H9 (cell line): ENCODE measurements around the gene TUBB1. TPM values are rescaled to one million over a fixed set of nuclear protein-coding genes. Genes with fewer than 3 reads are reported as not detected.

Experiments used
- DNase-seq: peaks from one replicate; pipeline ENCODE4 v3.0.0-alpha.2; 2017
- H2AFZ ChIP-seq: one replicate; pipeline ENCODE4 v1.6.1; 2013; ENCODE audit warnings: mild to moderate bottlenecking, low read length, control low read depth, moderate library complexity
- H2AK5ac ChIP-seq: 2 replicates; pipeline ENCODE4 v1.6.1; 2013; ENCODE audit warnings: low read length, control low read depth, mixed read lengths; ENCODE audit not compliant: insufficient read length
- H2BK120ac ChIP-seq: one replicate; pipeline ENCODE4 v1.6.1; 2013; ENCODE audit warnings: low read depth, mild to moderate bottlenecking, low read length, control low read depth, inconsistent platforms; ENCODE audit not compliant: poor library complexity, severe bottlenecking
- H2BK12ac ChIP-seq: 2 replicates; pipeline ENCODE4 v1.6.1; 2013; ENCODE audit warnings: low read length, control low read depth, mixed read lengths, low read depth; ENCODE audit not compliant: insufficient read length
- H2BK15ac ChIP-seq: 2 replicates; pipeline ENCODE4 v1.6.1; 2013; ENCODE audit warnings: low read depth, low read length, control low read depth
- H2BK20ac ChIP-seq: one replicate; pipeline ENCODE4 v1.6.1; 2013; ENCODE audit warnings: low read depth, mild to moderate bottlenecking, low read length, control low read depth, inconsistent platforms; ENCODE audit not compliant: poor library complexity, severe bottlenecking
- H2BK5ac ChIP-seq: 2 replicates; pipeline ENCODE4 v1.6.1; 2013; ENCODE audit warnings: low read length, control low read depth, mixed read lengths; ENCODE audit not compliant: insufficient read length
- H3K14ac ChIP-seq: 2 replicates; pipeline ENCODE4 v1.6.1; 2013; ENCODE audit warnings: low read length, control low read depth; ENCODE audit not compliant: insufficient read depth
- H3K18ac ChIP-seq: 2 replicates; pipeline ENCODE4 v1.6.1; 2013; ENCODE audit warnings: low read depth, mild to moderate bottlenecking, mixed read lengths, low read length, control low read depth; ENCODE audit not compliant: insufficient read length
- H3K23ac ChIP-seq: 2 replicates; pipeline ENCODE4 v1.6.1; 2013; ENCODE audit warnings: low read length, control low read depth, mixed read lengths, low read depth; ENCODE audit not compliant: insufficient read length
- H3K23me2 ChIP-seq: 2 replicates; pipeline ENCODE4 v1.6.1; 2013; ENCODE audit warnings: low read depth, mild to moderate bottlenecking, mixed read lengths, low read length, control low read depth; ENCODE audit not compliant: insufficient read length, poor library complexity, severe bottlenecking
- H3K27ac ChIP-seq: 2 replicates; pipeline ENCODE4 v1.5.1; 2013; ENCODE audit warnings: low read length, control low read depth, mixed read lengths, low read depth; ENCODE audit not compliant: insufficient read length
- H3K27me3 ChIP-seq: 2 replicates; pipeline ENCODE4 v1.6.1; 2013; ENCODE audit warnings: low read length, control low read depth, inconsistent platforms; ENCODE audit not compliant: insufficient read depth
- H3K4ac ChIP-seq: 2 replicates; pipeline ENCODE4 v1.6.1; 2013; ENCODE audit warnings: low read depth, mild to moderate bottlenecking, control low read depth, inconsistent platforms, low read length, moderate library complexity
- H3K4me1 ChIP-seq: 2 replicates; pipeline ENCODE4 v1.6.1; 2013; ENCODE audit warnings: low read length, control low read depth, inconsistent platforms; ENCODE audit not compliant: insufficient read depth
- H3K4me2 ChIP-seq: 2 replicates; pipeline ENCODE4 v1.6.1; 2013; ENCODE audit warnings: low read length, control low read depth, mixed read lengths; ENCODE audit not compliant: insufficient read length, insufficient read depth
- H3K56ac ChIP-seq: 2 replicates; pipeline ENCODE4 v1.6.1; 2013; ENCODE audit warnings: low read depth, mild to moderate bottlenecking, mixed read lengths, low read length, control low read depth; ENCODE audit not compliant: insufficient read length
- H3K79me1 ChIP-seq: 2 replicates; pipeline ENCODE4 v1.6.1; 2013; ENCODE audit warnings: low read depth, mild to moderate bottlenecking, moderate library complexity, low read length, control low read depth, inconsistent platforms; ENCODE audit not compliant: insufficient read depth, poor library complexity, severe bottlenecking
- H3K79me2 ChIP-seq: 2 replicates; pipeline ENCODE4 v1.6.1; 2013; ENCODE audit warnings: low read length, control low read depth, inconsistent platforms; ENCODE audit not compliant: insufficient read depth
- H3K9ac ChIP-seq: 2 replicates; pipeline ENCODE4 v1.6.1; 2013; ENCODE audit warnings: low read length, control low read depth, mixed read lengths; ENCODE audit not compliant: insufficient read length; ENCODE audit errors: extremely low read depth
- H3K9me3 ChIP-seq: one replicate; pipeline ENCODE4 v1.6.1; 2013; ENCODE audit warnings: low read depth, low read length, inconsistent platforms; ENCODE audit not compliant: control insufficient read depth
- H3T11ph ChIP-seq: one replicate; pipeline ENCODE4 v1.6.1; 2013; ENCODE audit warnings: mild to moderate bottlenecking, low read length, control low read depth, inconsistent platforms
- H4K20me1 ChIP-seq: one replicate; pipeline ENCODE4 v1.6.1; 2013; ENCODE audit not compliant: control insufficient read depth, insufficient read length, insufficient read depth
- H4K5ac ChIP-seq: 2 replicates; pipeline ENCODE4 v1.6.1; 2013; ENCODE audit warnings: low read depth, mild to moderate bottlenecking, mixed read lengths, low read length, control low read depth; ENCODE audit not compliant: insufficient read length
- H4K8ac ChIP-seq: replicated peaks from 2 replicates; pipeline ENCODE4 v1.6.1; 2013; ENCODE audit warnings: low read length, control low read depth, mixed read lengths, low read depth; ENCODE audit not compliant: insufficient read length
- H4K91ac ChIP-seq: 2 replicates; pipeline ENCODE4 v1.6.1; 2013; ENCODE audit warnings: low read depth, mild to moderate bottlenecking, moderate library complexity, mixed read lengths, low read length, control low read depth; ENCODE audit not compliant: insufficient read length
- H3K27ac Mint-ChIP-seq, 3 experiments: 2 replicates in 2 of 3; 3 replicates in 1 of 3; pipeline ENCODE4 v1.8.0; 2020 to 2021; ENCODE audit warnings: mixed read lengths in 3 of 3, mild to moderate bottlenecking in 1 of 3, moderate library complexity in 1 of 3
- H3K27me3 Mint-ChIP-seq: 2 replicates; pipeline ENCODE4 v1.8.0; 2021; ENCODE audit warnings: low read depth, mild to moderate bottlenecking, moderate library complexity, mixed read lengths
- H3K36me3 Mint-ChIP-seq, 3 experiments: 2 replicates in 2 of 3; 3 replicates in 1 of 3; pipeline ENCODE4 v1.8.0; 2020 to 2021; ENCODE audit warnings: low read depth in 3 of 3, mixed read lengths in 3 of 3; ENCODE audit not compliant: insufficient read depth in 1 of 3
- H3K4me1 Mint-ChIP-seq, 2 experiments: 2 replicates each; pipeline ENCODE4 v1.8.0; 2020; ENCODE audit warnings: mixed read lengths in 2 of 2
- H3K4me3 Mint-ChIP-seq, 2 experiments: 2 replicates in 1 of 2; 3 replicates in 1 of 2; pipeline ENCODE4 v1.8.0; 2020 to 2021; ENCODE audit warnings: mild to moderate bottlenecking in 2 of 2, mixed read lengths in 2 of 2, moderate library complexity in 1 of 2
- H3K9me3 Mint-ChIP-seq, 2 experiments: 2 replicates in 1 of 2; 3 replicates in 1 of 2; pipeline ENCODE4 v1.8.0; 2020; ENCODE audit warnings: mild to moderate bottlenecking in 2 of 2, mixed read lengths in 2 of 2, moderate library complexity in 1 of 2
- CTCF ChIP-seq: fragments of 200-600 bp; sonication (generic); conservative IDR thresholded peaks from 3 replicates; pipeline ENCODE4 v1.8.0; 2021; ENCODE audit warnings: antibody characterized with exemption, mild to moderate bottlenecking
- WGBS: extraction: QIAGEN DNeasy Blood & Tissue Kit; methylation state at CpG from one replicate; pipeline ENCODE4 v1.1.7; 2013; ENCODE audit warnings: missing lambda C conversion rate, low lambda C conversion rate, mixed read lengths; ENCODE audit not compliant: insufficient read length; ENCODE audit errors: extremely low coverage; 5-methylcytosine and 5-hydroxymethylcytosine counted together
- total RNA-seq: library from RNA; stranded (reverse); gene quantifications from 2 replicates; pipeline ENCODE4 v1.2.1, GENCODE V29; 2021

Gene TUBB1
- total RNA-seq, 1 experiment from 2014 or later: not detected

GRCh38 chr20:58975353-58975752 lies 43.9 kb upstream of the TUBB1 start:
- no peak overlapping the region for H2BK15ac ChIP-seq
- no CpG with 5 or more reads among the region's 1 CpG for WGBS
- H3K27me3 Mint-ChIP-seq: peaks cover 14% of the 10 kb centered on the region
- no peak overlapping the region for H2BK5ac ChIP-seq
- no peak for DNase-seq
- no peak overlapping the region for H2AK5ac ChIP-seq
- no peak overlapping the region for H3K14ac ChIP-seq
- no peaks in the 10 kb centered on the region for H3K79me1 ChIP-seq
- H4K8ac ChIP-seq: no peak overlapping the region
- no peak overlapping the region for H4K5ac ChIP-seq
- no peak overlapping the region for H3K18ac ChIP-seq
- H3K27ac Mint-ChIP-seq: no peak overlapping the region
- H3K23me2 ChIP-seq: no peaks in the 10 kb centered on the region
- H3K4me1 Mint-ChIP-seq: peaks cover 13 to 15% of the 10 kb centered on the region in 2 experiments
- H3K4ac ChIP-seq: no peak overlapping the region
- H3K4me2 ChIP-seq: no peak overlapping the region
- no peak overlapping the region for H2BK20ac ChIP-seq
- no peak overlapping the region for H3T11ph ChIP-seq
- H3K9me3 ChIP-seq: no peaks in the 10 kb centered on the region
- peaks cover 4 to 8% of the 10 kb centered on the region in 2 experiments; a peak in 2 of 5 replicates for H3K9me3 Mint-ChIP-seq
- peaks cover 4% of the 10 kb centered on the region; the same call in 1 of the 2 replicates for H3K4me1 ChIP-seq
- H2BK12ac ChIP-seq: no peak overlapping the region
- no peak overlapping the region for H3K4me3 Mint-ChIP-seq
- no peak for TF ChIP-seq CTCF
- no peak overlapping the region for H2AFZ ChIP-seq
- H3K27me3 ChIP-seq: no peaks in the 10 kb centered on the region
- no peaks in the 10 kb centered on the region for H3K79me2 ChIP-seq
- no peak overlapping the region for H3K9ac ChIP-seq
- no peak overlapping the region for H3K27ac ChIP-seq
- H4K91ac ChIP-seq: no peak overlapping the region
- peaks cover 0 to 9% (median 0%) of the 10 kb centered on the region in 3 experiments; a peak in 2 of 7 replicates for H3K36me3 Mint-ChIP-seq
- no peak overlapping the region for H3K23ac ChIP-seq
- H4K20me1 ChIP-seq: no peaks in the 10 kb centered on the region
- no peak overlapping the region for H3K56ac ChIP-seq
- no peak overlapping the region for H2BK120ac ChIP-seq
